HG03354 (cell line): Measurements from ENCODE around the gene LRP1B.
A peak's percentile ranks its signal among the peaks of the same experiment; 100 is the strongest.
"Not testable (repeated sequence)": the region's sequence is repeated elsewhere in the genome, so short reads cannot be mapped to it uniquely, and the experiment has no call there.

ENCODE experiments used
- ATAC-seq: cut with Tn5 transposase; IDR thresholded peaks from one replicate; pipeline ENCODE4 v1.9.1; 2021; ENCODE audit warnings: mild to moderate bottlenecking; ENCODE audit not compliant: unreplicated experiment, poor library complexity, severe bottlenecking

LRP1B gene

GRCh38 chr2:140337061-140337460 lies 1793.8 kb downstream of the LRP1B start:
- ATAC-seq, result no peak

- ATAC-seq, result no peak
These were observed 1814.5 kb downstream of the LRP1B start for GRCh38 chr2:140316345-140316744.

GRCh38 chr2:140311905-140312304 lies 1818.9 kb downstream of the LRP1B start:
- ATAC-seq, result no peak

GRCh38 chr2:140308706-140309105 lies 1822.1 kb downstream of the LRP1B start:
- ATAC-seq, result no peak

GRCh38 chr2:140307532-140307931 lies 1823.3 kb downstream of the LRP1B start:
- ATAC-seq, result no peak

- peak; percentile 47 for ATAC-seq
These were observed 1835.0 kb downstream of the LRP1B start for GRCh38 chr2:140295767-140296166.

GRCh38 chr2:140288726-140289125 lies 1842.1 kb downstream of the LRP1B start:
- ATAC-seq, result no peak

- ATAC-seq, result no peak
These were observed 1842.6 kb downstream of the LRP1B start for GRCh38 chr2:140288213-140288612.

- ATAC-seq, result no peak
These were observed 1844.4 kb downstream of the LRP1B start for GRCh38 chr2:140286377-140286776.

- ATAC-seq, result not testable (repeated sequence)
These were observed 1853.5 kb downstream of the LRP1B start for GRCh38 chr2:140277344-140277743.

GRCh38 chr2:140276661-140277060 lies 1854.2 kb downstream of the LRP1B start:
- no peak for ATAC-seq

GRCh38 chr2:140275427-140275826 lies 1855.4 kb downstream of the LRP1B start:
- ATAC-seq, result no peak

GRCh38 chr2:140274891-140275290 lies 1855.9 kb downstream of the LRP1B start:
- no peak for ATAC-seq

GRCh38 chr2:140273958-140274357 lies 1856.9 kb downstream of the LRP1B start:
- ATAC-seq, result no peak

GRCh38 chr2:140273408-140273807 lies 1857.4 kb downstream of the LRP1B start:
- ATAC-seq, result no peak

GRCh38 chr2:140270224-140270623 lies 1860.6 kb downstream of the LRP1B start:
- ATAC-seq, result no peak

GRCh38 chr2:140269000-140269399 lies 1861.8 kb downstream of the LRP1B start:
- no peak for ATAC-seq

GRCh38 chr2:140262908-140263307 lies 1867.9 kb downstream of the LRP1B start:
- no peak for ATAC-seq

GRCh38 chr2:140257692-140258300 lies 1873.0 kb downstream of the LRP1B start:
- ATAC-seq, result no peak

GRCh38 chr2:140256080-140256479 lies 1874.7 kb downstream of the LRP1B start:
- ATAC-seq, result no peak

GRCh38 chr2:140249821-140250220 lies 1881.0 kb downstream of the LRP1B start:
- ATAC-seq, result no peak

- ATAC-seq, result no peak
These were observed 1882.2 kb downstream of the LRP1B start for GRCh38 chr2:140248623-140249022.
